ENCODE data around the gene BDKRB2. TPM values are rescaled to one million over a fixed set of nuclear protein-coding genes. Genes with fewer than 3 reads are reported as not detected.

The BDKRB2 gene
- total RNA-seq, 1 experiment from 2014 or later = 0.49 TPM

DNA sequence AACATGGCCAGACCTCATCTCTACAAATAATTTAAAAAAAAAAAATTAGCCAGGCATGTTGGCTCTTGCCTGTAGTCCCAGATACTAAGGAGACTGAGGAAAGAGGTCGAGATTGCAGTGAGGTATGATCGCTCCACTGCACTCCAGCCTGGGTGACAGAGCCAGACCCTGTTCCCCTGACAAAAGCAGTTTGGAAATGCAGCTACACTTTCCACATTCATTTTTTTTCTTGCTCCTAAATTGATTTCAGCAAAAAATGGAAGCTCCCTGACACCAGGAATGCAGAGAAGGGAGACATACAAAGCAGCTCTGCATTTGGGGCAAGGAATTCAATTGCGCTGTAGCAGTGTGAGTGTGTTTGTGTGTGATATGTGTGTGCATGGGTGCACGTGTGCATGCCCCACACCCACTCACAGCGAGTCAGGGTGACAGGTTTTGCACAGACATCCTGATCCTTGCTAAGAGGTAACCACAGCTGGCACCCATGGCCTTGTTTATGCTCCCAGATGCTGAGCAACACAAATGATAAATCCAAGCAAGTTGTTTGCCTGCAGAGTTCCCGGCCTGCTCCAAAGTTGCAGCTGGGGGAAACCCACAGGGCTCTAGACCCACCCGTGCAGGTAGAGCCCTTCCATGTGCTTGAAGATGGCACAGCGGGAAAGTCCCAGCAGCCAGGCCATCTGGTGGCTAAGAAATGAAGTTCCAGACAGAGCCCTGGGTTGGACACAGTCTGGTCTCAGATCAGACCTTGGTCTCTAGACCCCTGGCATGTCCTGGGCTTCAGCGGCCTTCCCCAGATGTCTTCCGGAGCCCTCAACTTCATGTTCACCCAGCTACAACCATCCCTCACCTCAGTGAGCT is 25.9 kb upstream of the BDKRB2 start:
- Histone ChIP-seq H3K79me2 (ENCODE audit: insufficient read depth, low read length) (no peaks in the 10 kb centered on the region), H3K4me2 (ENCODE audit: low read length) (no peak overlapping the region), H3K4me3 (replicated peaks in 1 of 2; ENCODE audit: low read depth in 1 of 2, low read length in 2 of 2) (no peak overlapping the region), H3K36me3 (ENCODE audit: control insufficient read depth in 1 of 2, insufficient read depth in 2 of 2, low read length in 2 of 2) (no peaks in the 10 kb centered on the region), H3K27ac (ENCODE audit: low read depth, low read length) (no peak overlapping the region), H3K27me3 (ENCODE audit: insufficient read depth, low read length) (0 out of 2 replicates have a peak, but pooled peaks cover 6% of the 10 kb centered on the region), H3K4me1 (ENCODE audit: control insufficient read depth in 1 of 2, insufficient read depth in 2 of 2, low read length in 2 of 2) (no peaks in the 10 kb centered on the region), H3K9me2 (ENCODE audit: insufficient read depth) (no peaks in the 10 kb centered on the region), H3K9ac (ENCODE audit: low read length) (no peak overlapping the region), H3K9me3 (ENCODE audit: control insufficient read depth in 1 of 2, insufficient read depth in 1 of 2, low read depth in 1 of 2, low read length in 2 of 2) (no peaks in the 10 kb centered on the region), H4K20me1 (ENCODE audit: insufficient read depth) (no peaks in the 10 kb centered on the region), H2AFZ (ENCODE audit: low read depth, low read length, poor library complexity, severe bottlenecking) (no peak overlapping the region)
- no TSS peak for BruUV-seq (replicated peaks)
- TF ChIP-seq EZH2phosphoT487 (IDR thresholded peaks at IDR 0.05; ENCODE audit: borderline replicate concordance) (no peak), RAD21 (IDR thresholded peaks at IDR 0.05; ENCODE audit: low read depth) (no peak), JUND (IDR thresholded peaks at IDR 0.05) (no peak)
- POLR2A ChIA-PET = no interaction called here
- RAD21 ChIA-PET (ENCODE audit: low non-redundant PET in 1 of 2, low total read pairs in 2 of 2, uncharacterized antibody in 2 of 2, unreplicated experiment in 2 of 2) = no interaction called here
- CTCF ChIA-PET = no interaction called here
- DNase-seq (ENCODE audit: low read depth, low spot score) (no peak), ATAC-seq (peak; percentile 72)
- intact Hi-C loops (cut with micrococcal nuclease) = no loop called here

DNA sequence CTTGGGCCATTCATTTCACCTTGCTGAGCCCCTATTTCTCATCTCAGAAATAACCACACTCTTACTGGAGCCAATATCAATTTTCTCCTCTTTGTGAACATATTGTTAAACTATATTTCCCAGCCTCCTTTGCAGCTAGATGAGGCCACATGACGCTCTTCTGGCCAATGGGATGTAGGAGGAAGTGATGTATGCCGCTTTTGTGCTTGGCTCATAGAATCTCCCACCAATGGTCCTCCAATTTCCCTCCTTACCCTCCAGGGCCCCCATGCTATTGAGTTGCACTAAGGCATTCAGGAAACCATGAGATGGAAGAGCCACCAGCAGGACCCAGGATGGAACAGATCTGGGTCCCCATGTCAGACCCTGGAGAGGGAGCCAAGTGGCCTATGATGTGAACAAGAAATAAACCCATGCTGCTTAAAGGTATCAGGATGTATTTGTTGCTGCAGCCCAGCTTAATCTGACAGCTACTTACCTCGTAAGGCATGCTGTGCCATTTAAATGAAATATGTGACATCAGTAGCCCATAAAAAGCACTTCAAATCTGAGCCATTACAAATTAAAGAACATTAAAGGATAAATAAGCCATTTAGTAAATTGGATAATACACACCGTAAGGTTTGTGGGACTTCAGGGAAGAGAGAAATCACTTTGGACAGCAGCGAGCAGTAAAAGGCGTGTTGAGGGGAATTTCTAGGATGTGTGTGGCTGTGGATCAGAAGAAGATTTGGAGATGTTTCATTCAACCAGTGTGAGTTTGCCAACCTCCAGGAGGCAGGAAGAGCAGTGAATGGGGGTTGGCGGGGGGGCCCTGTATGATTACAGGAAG is 24.4 kb upstream of the BDKRB2 start:
- Histone ChIP-seq H2AFZ (ENCODE audit: low read depth, low read length, poor library complexity, severe bottlenecking) (no peak overlapping the region), H3K36me3 (ENCODE audit: control insufficient read depth in 1 of 2, insufficient read depth in 2 of 2, low read length in 2 of 2) (no peaks in the 10 kb centered on the region), H3K9me2 (ENCODE audit: insufficient read depth) (no peaks in the 10 kb centered on the region), H3K9ac (ENCODE audit: low read length) (no peak overlapping the region), H3K27ac (ENCODE audit: low read depth, low read length) (no peak overlapping the region), H4K20me1 (ENCODE audit: insufficient read depth) (no peaks in the 10 kb centered on the region), H3K4me2 (ENCODE audit: low read length) (no peak overlapping the region), H3K27me3 (ENCODE audit: insufficient read depth, low read length) (0 out of 2 replicates have a peak, but pooled peaks cover 3% of the 10 kb centered on the region), H3K4me3 (replicated peaks in 1 of 2; ENCODE audit: low read depth in 1 of 2, low read length in 2 of 2) (no peak overlapping the region), H3K4me1 (ENCODE audit: control insufficient read depth in 1 of 2, insufficient read depth in 2 of 2, low read length in 2 of 2) (no peaks in the 10 kb centered on the region), H3K79me2 (ENCODE audit: insufficient read depth, low read length) (no peaks in the 10 kb centered on the region), H3K9me3 (ENCODE audit: control insufficient read depth in 1 of 2, insufficient read depth in 1 of 2, low read depth in 1 of 2, low read length in 2 of 2) (no peaks in the 10 kb centered on the region)
- intact Hi-C loops (cut with micrococcal nuclease) = no loop called here
- RAD21 ChIA-PET (ENCODE audit: low non-redundant PET in 1 of 2, low total read pairs in 2 of 2, uncharacterized antibody in 2 of 2, unreplicated experiment in 2 of 2) = no interaction called here
- CTCF ChIA-PET = no interaction called here
- no peak for ATAC-seq
- POLR2A ChIA-PET = no interaction called here
- DNase-seq (ENCODE audit: low read depth, low spot score) = no peak
- no TSS peak for BruUV-seq (replicated peaks)
- TF ChIP-seq, protein P1, sequence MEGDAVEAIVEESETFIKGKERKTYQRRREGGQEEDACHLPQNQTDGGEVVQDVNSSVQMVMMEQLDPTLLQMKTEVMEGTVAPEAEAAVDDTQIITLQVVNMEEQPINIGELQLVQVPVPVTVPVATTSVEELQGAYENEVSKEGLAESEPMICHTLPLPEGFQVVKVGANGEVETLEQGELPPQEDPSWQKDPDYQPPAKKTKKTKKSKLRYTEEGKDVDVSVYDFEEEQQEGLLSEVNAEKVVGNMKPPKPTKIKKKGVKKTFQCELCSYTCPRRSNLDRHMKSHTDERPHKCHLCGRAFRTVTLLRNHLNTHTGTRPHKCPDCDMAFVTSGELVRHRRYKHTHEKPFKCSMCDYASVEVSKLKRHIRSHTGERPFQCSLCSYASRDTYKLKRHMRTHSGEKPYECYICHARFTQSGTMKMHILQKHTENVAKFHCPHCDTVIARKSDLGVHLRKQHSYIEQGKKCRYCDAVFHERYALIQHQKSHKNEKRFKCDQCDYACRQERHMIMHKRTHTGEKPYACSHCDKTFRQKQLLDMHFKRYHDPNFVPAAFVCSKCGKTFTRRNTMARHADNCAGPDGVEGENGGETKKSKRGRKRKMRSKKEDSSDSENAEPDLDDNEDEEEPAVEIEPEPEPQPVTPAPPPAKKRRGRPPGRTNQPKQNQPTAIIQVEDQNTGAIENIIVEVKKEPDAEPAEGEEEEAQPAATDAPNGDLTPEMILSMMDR (IDR thresholded peaks at IDR 0.05 in 2 of 3, conservative IDR thresholded peaks at IDR 0.05 in 1 of 3; ENCODE audit: borderline replicate concordance in 1 of 3, insufficient read depth in 1 of 3, low read depth in 2 of 3, low read length in 2 of 3) = no peak
- no peak for TF ChIP-seq POLR2A (IDR thresholded peaks at IDR 0.05; ENCODE audit: borderline replicate concordance, extremely low read depth, insufficient read depth, insufficient read length)
- no peak for TF ChIP-seq JUND (IDR thresholded peaks at IDR 0.05)
- TF ChIP-seq, protein P2, sequence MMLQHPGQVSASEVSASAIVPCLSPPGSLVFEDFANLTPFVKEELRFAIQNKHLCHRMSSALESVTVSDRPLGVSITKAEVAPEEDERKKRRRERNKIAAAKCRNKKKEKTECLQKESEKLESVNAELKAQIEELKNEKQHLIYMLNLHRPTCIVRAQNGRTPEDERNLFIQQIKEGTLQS (IDR thresholded peaks at IDR 0.05) = no peak
- no peak for TF ChIP-seq CEBPB (IDR thresholded peaks at IDR 0.05; ENCODE audit: low read depth)
- TF ChIP-seq EZH2phosphoT487 (IDR thresholded peaks at IDR 0.05; ENCODE audit: borderline replicate concordance) = no peak
- no peak for TF ChIP-seq SRF (IDR thresholded peaks at IDR 0.05; ENCODE audit: low read depth)
- TF ChIP-seq ZNF274 (IDR thresholded peaks at IDR 0.05; ENCODE audit: low read depth, low read length) = no peak
- no peak for TF ChIP-seq TCF7L2 (IDR thresholded peaks at IDR 0.05; ENCODE audit: borderline replicate concordance, extremely low read depth, insufficient read depth, insufficient read length)
- no peak for TF ChIP-seq ZFX (IDR thresholded peaks at IDR 0.05)
- TF ChIP-seq, protein P3, sequence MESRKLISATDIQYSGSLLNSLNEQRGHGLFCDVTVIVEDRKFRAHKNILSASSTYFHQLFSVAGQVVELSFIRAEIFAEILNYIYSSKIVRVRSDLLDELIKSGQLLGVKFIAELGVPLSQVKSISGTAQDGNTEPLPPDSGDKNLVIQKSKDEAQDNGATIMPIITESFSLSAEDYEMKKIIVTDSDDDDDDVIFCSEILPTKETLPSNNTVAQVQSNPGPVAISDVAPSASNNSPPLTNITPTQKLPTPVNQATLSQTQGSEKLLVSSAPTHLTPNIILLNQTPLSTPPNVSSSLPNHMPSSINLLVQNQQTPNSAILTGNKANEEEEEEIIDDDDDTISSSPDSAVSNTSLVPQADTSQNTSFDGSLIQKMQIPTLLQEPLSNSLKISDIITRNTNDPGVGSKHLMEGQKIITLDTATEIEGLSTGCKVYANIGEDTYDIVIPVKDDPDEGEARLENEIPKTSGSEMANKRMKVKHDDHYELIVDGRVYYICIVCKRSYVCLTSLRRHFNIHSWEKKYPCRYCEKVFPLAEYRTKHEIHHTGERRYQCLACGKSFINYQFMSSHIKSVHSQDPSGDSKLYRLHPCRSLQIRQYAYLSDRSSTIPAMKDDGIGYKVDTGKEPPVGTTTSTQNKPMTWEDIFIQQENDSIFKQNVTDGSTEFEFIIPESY (IDR thresholded peaks at IDR 0.05; ENCODE audit: extremely low read depth, insufficient replicate concordance, low read length) = no peak
- TF ChIP-seq EZH2 (IDR thresholded peaks at IDR 0.05) = no peak

Data from HCT116 (cell line).